GM21360 (cell line): ENCODE results near the gene FAM210A.

Experiments used
- ATAC-seq: cut with Tn5 transposase; IDR thresholded peaks from one replicate; pipeline ENCODE4 v1.9.1; 2021; ENCODE audit warnings: mild to moderate bottlenecking, moderate library complexity; ENCODE audit not compliant: unreplicated experiment

The FAM210A gene

GRCh38 chr18:13649397-13650390, 76.7 kb downstream of the FAM210A start:
- ATAC-seq = no peak

DNA sequence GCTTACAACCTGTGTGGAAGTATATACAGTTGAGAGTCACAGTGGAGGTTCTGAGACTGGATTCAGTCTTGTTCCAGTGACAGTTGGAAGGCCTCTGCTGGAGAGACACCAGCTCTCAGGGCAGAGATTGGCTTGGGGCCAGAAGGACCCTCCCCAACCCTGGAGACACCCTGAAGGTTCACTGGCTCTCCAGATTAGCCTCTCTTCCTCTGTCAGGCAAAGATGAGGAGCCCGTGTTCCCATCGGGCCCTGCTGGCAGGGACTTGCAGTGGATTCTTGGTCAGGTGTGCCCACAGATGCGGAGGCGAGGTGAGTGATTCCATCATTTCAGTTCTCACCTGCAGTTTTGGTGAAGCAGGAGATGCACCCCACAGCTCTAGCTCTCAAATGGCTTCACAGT, 78.6 kb downstream of the FAM210A start:
- no peak for ATAC-seq

GRCh38 chr18:13646633-13647032, 79.7 kb downstream of the FAM210A start:
- no peak for ATAC-seq

GRCh38 chr18:13645093-13645492, 81.3 kb downstream of the FAM210A start:
- no peak for ATAC-seq

GRCh38 chr18:13643261-13643751, 83.1 kb downstream of the FAM210A start:
- no peak for ATAC-seq

GRCh38 chr18:13642440-13642827, 83.9 kb downstream of the FAM210A start:
- ATAC-seq = no peak

GRCh38 chr18:13641551-13642439, 84.6 kb downstream of the FAM210A start:
- no peak for ATAC-seq

GRCh38 chr18:13640266-13640860, 86.0 kb downstream of the FAM210A start:
- ATAC-seq = no peak

DNA sequence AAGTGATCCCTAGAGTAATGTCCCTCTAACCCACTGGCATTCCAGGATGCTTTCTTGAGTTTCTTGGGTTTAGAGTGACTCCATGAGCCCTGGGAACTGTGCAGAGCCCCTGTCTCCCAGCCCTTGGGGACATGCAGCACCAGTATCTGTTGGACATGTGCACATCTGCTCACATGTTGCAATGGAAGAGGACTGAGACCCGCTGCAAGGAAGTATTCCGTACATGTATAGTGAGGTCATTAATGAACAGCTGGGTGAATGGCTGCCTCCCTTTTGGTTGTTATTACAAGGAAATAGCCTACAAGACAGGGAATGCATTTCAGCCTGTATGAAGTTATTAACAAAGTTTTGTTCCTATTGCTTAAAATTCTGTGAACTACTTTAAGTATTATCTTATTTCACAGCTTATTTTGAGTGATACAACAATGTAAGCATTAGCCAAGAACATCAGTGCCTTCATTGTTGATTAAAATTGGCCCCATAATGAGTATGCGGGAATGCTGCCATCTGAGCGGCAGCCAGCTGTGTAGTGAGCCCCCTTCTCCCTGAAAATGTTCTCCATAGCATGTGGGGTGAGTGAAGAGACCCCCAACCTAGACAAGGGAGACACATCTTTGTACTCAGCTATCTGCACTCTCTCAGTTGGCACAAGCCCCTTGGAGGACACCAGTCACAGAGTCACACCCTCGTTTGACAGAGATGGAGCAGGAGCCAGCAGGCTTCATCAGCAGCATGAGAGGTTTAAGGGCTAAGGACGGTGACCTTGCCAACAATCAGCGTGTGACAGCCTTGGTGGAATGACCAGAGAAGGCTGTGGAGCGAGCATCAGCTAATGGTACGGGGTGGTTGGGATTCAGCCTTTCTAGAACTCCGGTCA, 87.4 kb downstream of the FAM210A start:
- no peak for ATAC-seq

GRCh38 chr18:13635046-13635445, 91.3 kb downstream of the FAM210A start:
- no peak for ATAC-seq

DNA sequence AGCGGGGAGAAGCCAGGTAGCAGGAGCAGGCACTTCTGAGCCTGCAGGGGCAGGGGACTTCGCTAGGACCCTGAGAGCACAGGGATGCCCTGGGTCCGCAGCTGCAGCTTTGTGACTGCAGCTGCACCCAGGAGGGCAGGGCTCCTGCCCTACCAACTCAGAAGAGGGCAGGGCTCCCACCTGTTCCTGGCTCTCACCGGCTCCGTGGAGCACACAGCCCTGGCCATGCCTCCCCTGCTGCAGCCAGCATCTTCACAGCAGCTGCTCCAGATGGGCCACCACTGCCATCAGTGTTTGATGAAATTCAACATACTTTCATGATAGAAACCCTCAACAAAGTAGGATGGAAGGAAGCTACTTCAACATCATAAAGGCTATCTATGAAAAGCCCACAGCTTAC, 92.7 kb downstream of the FAM210A start:
- no peak for ATAC-seq

DNA sequence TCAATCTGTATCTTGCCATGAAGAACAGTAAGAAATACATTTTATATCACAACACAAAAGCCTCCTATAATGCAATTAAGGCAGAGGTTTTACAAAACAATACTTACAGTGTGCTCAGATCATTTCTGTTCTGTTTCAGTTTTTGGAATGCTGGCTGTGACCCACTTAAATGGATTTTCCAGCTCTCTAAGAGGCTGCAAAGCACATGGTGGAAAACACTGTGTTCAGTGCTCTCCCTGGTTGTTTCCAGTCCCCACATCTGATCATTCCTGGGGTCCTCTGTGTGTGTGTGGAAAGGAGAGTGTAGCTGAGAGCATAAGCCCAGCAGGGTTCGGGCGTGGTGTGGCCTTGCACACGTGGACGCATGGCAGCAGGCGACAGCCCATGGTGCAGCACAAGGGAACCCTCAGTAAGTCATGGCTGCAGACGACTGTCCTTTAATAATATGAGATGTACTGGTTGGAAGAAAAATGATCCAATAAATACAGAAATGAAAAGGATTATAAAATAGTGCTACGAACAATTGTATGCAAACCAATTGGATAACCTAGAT, 95.6 kb downstream of the FAM210A start:
- no peak for ATAC-seq

- ATAC-seq = no peak
Measured at GRCh38 chr18:13629841-13630715, 96.3 kb downstream of the FAM210A start.

GRCh38 chr18:13628211-13628610, 98.1 kb downstream of the FAM210A start:
- ATAC-seq = no peak

GRCh38 chr18:13627639-13628038, 98.7 kb downstream of the FAM210A start:
- ATAC-seq = no peak

- ATAC-seq = no peak
Measured at GRCh38 chr18:13626544-13626908, 99.8 kb downstream of the FAM210A start.

GRCh38 chr18:13625843-13626543, 100.4 kb downstream of the FAM210A start:
- no peak for ATAC-seq

DNA sequence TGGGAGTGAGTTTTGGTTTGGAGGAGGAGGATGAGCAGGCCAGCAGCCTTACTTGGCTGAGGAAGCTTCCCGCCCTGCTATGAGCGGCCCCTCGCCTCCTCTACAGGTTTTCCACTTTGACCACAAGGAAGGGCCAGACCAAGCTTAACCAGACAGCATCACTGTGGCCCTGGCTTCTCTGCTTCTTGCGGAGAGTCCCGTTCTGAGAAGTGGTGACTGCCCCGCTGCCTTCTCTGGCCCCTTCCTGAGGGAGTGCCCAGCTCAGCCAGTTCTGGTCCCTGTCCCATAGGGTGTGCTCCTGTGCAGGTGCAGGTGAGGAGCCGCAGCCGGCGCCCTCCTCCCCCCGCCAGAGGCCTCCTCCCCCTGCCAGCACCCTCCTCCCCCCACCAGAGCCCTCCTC, 101.0 kb downstream of the FAM210A start:
- no peak for ATAC-seq
